Activated T-cell treated with anti-CD3 and anti-CD28 coated beads, Interleukin-2, amount 50 U/mL, for 1 hour (primary cell): Measurements from ENCODE around the gene FOXE3.

Experiments used
- DNase-seq: peaks from one replicate; pipeline ENCODE4 v3.0.0-alpha.2; 2020

Gene FOXE3

DNA sequence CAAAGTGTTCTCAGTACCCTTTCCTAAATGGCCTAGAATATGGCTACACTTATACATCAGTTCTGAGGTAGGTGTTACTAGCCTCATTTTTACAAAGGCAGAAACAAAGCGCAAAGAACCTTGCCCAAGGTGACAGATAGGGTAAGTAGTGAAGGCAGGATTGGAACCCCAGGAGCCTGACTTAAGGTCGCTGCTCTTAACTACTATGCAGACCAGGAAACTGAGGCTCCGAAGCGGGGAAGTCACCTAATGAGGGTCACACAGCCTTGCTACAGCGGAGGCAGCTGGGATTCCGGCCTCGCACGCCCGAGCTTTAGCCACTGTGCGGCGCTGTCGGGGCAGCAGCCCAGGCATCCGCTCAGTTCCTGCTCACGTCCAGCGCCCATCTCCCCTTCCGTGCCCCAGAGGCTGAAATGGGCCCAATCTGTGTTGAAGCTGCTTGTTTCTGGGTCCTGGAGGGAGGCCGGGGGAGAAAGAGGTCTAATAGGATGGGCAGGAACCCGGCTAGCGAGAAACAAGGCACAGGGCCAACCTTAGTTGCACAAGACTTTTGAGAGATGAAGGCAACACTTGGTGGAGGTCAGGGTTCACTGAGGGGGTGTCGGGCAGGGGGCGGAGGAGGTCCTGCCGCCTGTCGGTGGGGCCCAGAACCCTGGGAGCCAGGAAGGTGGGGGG, 20.4 kb downstream of the FOXE3 start:
- peak; percentile 83 for DNase-seq

DNA sequence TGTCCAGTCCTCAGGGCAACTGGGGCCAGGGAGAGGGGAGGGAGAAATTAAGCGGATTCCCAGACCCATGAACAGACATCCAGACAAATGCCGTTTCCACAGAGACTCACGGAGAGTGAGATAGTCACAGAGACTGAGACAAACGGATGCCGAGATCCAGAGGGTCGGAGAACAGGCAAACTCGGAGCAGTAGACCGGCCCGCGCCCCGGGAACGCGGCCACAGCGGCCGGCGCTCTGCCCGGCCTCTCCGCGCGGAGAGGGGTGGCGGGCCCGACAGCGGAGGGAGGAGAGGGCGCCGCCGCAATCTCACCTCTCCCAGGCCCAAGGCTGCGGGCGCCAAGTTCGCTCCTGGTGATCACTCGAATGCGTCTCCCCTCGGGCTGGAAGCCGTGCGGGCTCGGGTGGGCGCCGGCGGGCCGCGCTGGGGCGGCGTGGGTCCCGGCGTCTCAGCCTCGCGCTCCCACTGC, 20.9 kb downstream of the FOXE3 start:
- DNase-seq, result no peak

DNA sequence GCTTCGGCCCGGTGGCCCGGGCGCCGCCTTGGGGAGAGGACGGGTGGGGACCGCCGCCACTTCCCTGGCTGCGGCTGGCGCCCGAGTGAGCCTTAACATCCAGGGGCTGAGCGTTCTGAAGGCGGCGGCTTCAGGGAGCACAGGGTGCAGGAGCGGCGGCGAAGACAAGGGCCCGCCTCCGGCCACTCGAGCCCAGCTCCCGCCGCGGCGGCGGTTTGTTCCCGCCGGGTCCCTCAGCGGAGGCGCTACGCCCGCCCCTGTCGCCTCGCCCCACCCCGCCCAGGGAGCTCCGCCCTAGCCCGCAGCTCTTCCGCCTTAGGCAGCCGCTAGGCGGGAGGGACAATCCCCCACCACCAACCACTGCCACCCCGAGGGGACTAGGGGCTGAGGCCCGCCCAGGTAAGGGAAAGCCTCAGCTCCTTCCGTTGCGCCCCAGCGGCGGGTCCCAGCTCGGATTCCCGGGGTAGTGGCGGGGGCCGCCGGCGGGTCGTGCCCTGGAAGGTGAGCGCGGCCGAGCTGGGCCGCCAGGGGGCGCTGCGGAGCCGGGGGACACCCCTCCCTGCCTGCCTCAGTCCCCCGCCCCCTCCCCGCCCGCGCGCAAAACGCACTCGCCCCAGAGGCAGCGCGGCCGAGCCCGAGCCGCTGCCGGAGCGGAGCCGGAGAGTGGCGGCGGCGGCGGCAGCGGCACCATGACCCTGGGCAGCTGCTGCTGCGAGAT, 21.5 kb downstream of the FOXE3 start, which contains the start of gene FOXD2:
FOXD2 (plus strand) TSS at position 598 of the 718 bp plus-strand sequence; CDS start at position 690, 92 bp downstream.
- DNase-seq, result peak; percentile 98

GRCh38 chr1:47438165-47439016, 22.3 kb downstream of the FOXE3 start:
- peak; percentile 64 for DNase-seq

GRCh38 chr1:47439017-47439818, 23.1 kb downstream of the FOXE3 start:
- DNase-seq, result peak; percentile 41

- no peak for DNase-seq
Measured at GRCh38 chr1:47439819-47440598, 23.9 kb downstream of the FOXE3 start.

GRCh38 chr1:47440599-47441081, 24.6 kb downstream of the FOXE3 start:
- no peak for DNase-seq

DNA sequence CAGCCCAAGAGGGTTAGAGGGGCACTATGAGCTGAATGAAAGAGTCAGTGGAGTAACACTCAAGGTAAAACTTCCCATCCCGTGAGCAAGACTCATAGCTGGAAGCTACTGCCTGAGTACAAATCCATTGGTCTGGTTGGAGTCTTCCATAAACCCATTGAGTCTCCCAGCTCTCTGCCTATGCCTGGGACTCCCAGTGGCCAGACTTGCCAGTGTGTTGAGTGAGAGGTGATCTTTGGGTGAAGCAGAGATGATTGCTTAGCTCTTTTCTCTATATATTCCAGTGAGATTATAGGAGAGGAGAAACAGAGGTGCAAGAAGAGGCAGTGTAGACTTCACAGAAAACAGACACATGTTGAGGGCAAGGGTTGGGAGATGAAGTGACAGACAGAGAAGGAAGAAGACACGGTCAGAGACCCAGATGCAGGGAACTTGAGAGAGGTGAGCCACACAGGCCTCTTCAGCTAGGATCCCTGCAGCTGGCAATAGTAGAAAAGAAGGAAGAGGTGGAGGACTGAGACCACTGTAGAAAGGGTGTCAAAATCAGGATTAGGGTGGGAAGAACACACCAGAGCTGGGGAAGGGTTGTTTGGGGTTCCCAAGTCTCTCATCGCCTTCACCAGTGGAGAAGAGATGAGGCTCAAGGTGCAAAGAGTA, 25.5 kb downstream of the FOXE3 start:
- no peak for DNase-seq

DNA sequence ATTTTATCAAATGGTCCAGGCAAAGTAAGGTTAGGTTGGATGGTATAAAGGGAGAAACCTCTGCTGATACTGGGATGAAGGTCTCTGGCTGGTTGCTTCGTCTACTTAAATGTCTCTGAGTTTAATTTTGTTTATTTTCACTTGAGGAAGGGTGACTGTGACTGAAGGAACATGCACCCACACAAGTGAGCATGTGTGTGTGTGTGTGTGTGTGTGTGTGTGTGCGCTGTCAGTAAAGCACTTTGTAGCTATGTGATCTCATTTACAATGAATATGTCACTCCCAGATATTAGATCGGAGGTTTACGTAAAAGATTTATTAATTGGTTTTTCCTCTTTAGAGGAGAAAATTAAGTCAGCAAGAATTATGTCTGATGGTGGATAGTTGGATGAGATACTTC, 26.1 kb downstream of the FOXE3 start:
- DNase-seq, result no peak

DNA sequence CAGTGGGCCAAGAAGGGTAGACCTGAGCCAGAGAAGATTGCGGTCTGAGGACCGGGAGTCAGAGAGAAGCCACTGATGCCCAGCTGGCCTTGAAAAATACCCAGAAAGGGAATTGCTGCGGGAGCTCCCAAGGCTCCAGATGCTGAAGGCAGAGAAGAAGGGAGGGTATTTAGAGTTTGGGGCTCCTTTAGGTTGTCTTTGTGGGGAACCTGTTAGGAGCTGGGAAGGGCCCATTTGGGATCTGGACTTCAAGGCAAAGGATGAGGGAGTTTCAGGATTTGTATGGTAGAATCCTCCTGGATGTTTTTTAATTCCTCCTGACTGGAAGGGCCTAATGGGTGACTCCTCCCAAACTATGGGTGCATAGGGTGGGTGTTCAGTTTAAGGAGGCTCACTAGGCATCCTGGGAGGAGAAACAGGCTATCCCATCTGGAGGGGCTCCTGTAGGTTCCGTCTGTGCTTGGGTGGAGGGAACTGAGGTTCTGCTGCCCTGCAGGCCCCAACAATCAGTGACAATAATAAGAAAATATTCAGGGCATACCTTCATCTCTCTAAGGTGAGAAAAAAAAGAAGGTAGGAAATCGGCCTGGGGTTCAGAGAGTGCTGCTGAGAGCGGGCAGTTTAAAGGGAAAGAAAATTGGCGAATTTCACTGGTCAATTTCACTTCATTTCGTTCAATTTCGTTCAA, 26.9 kb downstream of the FOXE3 start:
- no peak for DNase-seq

GRCh38 chr1:47443530-47444296, 27.6 kb downstream of the FOXE3 start:
- no peak for DNase-seq

- no peak for DNase-seq
Measured at GRCh38 chr1:47444297-47444561, 28.1 kb downstream of the FOXE3 start.

DNA sequence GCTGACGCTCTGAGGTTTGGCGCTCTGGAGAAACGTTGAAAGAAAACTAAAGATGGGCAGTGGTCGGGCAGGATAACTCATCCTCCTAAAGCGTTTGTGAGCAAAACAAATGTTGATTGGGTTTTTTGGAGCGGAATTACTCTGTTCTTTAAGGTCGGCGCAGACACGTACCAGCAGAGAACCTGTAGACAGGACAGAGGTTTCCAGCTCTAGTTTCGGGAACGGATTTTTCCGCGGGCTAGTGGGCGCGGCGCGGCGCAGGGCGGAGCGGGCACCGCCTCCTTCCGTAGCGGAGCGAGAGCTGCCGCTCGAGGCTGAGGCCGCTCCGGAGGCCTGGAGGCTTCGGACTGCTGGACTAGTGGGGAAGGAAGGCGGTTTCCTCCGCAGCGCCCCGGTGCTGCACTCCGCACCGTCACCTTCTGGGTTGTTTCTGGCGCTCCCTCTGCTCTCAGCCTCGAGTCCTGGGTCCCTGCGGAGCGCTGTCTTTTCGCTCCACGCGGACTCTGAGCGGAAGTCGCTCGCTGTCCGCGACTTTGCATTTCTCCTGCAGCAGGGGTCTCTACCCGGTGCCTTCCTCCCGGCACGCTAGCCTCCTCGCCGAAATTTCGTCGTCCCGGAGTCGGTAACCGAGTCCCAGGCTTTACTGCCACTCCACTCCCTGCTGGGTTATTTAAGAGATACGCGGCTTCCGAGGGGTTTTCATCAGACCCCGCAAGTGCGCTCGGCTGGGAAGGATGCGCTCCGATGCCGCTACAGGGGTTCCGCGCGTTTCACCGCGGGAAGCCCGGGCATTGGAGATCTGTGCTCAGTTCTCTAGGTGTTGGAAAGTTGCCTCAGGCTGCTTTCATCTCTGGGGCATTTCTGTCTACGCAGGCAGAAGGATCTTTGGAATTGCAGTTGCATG, 28.7 kb downstream of the FOXE3 start:
- peak; percentile 49 for DNase-seq

DNA sequence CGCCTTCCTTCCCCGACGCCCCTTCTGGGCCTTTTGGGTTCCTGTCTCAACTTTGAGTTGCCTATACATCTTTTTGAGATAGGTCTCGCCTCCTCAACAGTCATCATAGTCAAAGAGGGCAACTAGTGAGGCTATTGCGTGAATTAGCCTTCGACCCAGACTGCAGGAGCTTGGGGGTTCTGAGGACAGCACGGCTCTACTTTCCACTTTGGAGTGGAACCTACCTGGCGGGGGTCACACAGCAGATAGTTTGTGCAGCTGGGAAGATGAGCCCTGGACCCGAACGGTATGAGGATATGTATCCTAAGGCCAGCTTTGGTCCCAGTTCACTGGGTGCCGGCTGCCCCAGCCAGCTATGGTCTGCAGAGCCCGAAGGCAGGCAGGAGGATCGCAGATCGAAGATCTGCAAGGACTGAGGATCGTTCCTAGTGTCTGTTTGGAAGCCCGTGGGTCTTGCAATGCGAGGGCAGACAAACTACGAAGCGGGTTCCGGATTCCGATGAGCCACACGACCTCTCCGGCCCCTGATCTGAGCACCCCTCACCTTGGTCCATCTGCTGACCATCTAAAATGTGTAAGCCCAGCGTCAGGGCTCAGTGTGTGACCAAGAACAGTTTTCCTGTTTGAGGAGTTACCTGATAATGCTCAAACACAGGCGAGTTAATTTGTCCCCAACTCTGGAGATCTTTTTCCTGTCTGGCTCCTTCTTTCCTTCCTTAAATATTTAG, 29.9 kb downstream of the FOXE3 start:
- DNase-seq, result no peak

GRCh38 chr1:47448462-47449222, 32.6 kb downstream of the FOXE3 start:
- DNase-seq, result no peak

DNA sequence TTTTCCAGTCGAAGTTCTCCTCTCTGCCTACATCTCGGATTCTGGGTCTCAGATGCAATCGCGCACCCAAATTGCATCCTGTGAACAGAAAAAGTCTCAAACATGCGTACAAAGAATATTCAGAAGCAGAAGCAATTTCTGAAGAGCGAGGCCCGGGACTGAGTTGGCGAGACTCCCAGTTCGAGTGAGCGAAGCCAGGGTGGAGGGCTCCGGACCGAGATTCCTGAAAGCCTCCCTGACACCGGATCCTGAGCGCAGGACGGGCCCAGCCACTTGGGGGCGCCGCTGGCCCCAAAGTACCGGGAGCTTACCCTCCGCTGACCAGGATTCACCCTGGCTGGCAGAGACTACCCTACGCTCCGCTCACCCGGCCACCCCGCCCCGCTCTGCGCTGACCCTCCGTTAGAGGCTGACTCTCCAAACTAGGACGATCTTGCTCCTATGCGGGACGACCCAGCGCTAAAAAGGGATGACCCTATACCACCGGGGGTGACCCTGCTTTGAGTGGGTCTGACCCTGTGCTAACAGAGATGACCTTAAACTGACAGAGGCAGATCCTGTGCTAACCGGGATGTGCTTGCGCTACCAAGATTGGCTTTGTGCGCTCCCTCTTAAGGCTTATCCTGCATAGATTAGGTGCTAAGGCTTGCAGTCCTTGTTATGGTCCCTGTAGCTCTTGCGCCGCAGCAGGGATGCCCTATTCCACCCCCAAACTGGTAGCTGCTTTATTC, 33.9 kb downstream of the FOXE3 start:
- DNase-seq, result no peak

DNA sequence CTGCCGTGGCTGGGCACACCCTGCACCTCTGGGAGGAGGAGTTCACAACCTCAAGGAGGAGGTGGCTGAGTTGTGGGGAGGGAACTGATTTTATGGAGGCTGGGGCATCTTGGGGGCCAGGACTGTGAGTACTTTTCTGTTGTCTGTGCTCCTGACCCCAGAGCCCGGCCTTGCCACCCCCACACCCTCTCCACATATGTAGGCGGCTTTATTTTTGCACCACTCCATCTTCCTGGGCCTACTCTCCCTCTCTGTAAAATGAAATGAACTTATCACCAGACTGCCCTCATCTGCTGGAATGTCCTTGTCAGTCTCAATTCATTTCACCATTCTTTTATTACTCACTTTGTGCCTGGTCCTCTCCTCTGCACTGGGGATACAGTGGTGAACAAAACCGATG, 34.5 kb downstream of the FOXE3 start:
- DNase-seq, result no peak
